ENCODE data around the gene FERMT1. TPM values are rescaled to one million over a fixed set of nuclear protein-coding genes. Genes with fewer than 3 reads are reported as not detected.

Gene FERMT1
- total and polyA plus RNA-seq, 2 of the 13 experiments (the other 11 are each of a cell fraction or from before 2014, with no cell fraction given): 15.8 to 29.5 TPM

DNA sequence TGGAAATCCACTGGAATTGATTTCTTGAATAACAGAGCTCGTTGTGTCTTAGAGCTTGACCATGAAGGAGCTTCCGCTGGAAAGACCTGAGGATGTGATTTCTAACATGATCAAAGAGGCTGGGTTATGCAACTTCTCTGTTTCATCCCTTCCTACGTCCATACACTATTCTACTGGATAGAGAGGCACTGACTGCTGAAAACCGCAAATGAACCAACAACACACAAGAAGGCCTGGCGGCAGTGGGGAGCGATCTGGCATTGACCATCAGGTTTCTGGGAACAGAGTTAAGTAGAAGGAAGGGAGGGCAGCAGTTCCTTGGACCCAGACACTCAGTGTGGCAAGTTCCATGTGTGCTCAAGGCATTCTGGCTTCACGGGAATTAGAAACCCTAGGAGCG, 82.3 kb downstream of the FERMT1 start:
- Histone ChIP-seq H3K27ac (ENCODE audit: extremely low read length, insufficient read depth, low read length) (no peak overlapping the region), H3K27me3 (ENCODE audit: control insufficient read depth in 1 of 2, insufficient read depth in 2 of 2, low read length in 2 of 2) (no peaks in the 10 kb centered on the region), H3K4me3 (replicated peaks in 1 of 3; ENCODE audit: insufficient read depth in 1 of 3, low read depth in 2 of 3, low read length in 3 of 3) (no peak overlapping the region), H3K36me3 (replicated peaks in 1 of 2; ENCODE audit: control insufficient read depth in 1 of 2, insufficient read depth in 2 of 2, low read length in 2 of 2) (peaks cover 28 to 57% of the 10 kb centered on the region in 2 experiments), H3K9me3 (ENCODE audit: low read length) (no peaks in the 10 kb centered on the region), H4K20me1 (ENCODE audit: insufficient read depth, low read length) (peaks cover 9% of the 10 kb centered on the region; the same call in 1 of the 2 replicates), H3K4me2 (ENCODE audit: low read depth, low read length) (no peak overlapping the region), H2AFZ (ENCODE audit: low read length) (no peak overlapping the region), H3K9ac (ENCODE audit: insufficient read depth, low read depth, low read length) (no peak overlapping the region), H3K4me1 (ENCODE audit: insufficient read depth, low read length) (no peaks in the 10 kb centered on the region), H3K79me2 (ENCODE audit: insufficient read depth, low read length) (no peaks in the 10 kb centered on the region)
- TF ChIP-seq CEBPG (CRISPR knock-in tag; IDR thresholded peaks at IDR 0.05) (peak; percentile 48; the same call in 1 of the 2 replicates), RBM22 (optimal IDR thresholded peaks at IDR 0.05; ENCODE audit: low read length) (peak; percentile 97), NFYC (CRISPR knock-in tag; IDR thresholded peaks at IDR 0.05) (no peak), POLR2A (IDR thresholded peaks at IDR 0.05; ENCODE audit: insufficient read depth in 1 of 2, low read depth in 2 of 2, low read length in 2 of 2) (peak in 1 of 2 experiments; percentile 30; a peak in 1 of 4 replicates), ZNF292 (CRISPR knock-in tag; IDR thresholded peaks at IDR 0.05; ENCODE audit: borderline replicate concordance, low read depth) (no peak), POLR2AphosphoS5 (IDR thresholded peaks at IDR 0.05; ENCODE audit: low read depth, low read length) (peak; percentile 25; the same call in 1 of the 2 replicates)
- TF ChIP-seq, protein P1, sequence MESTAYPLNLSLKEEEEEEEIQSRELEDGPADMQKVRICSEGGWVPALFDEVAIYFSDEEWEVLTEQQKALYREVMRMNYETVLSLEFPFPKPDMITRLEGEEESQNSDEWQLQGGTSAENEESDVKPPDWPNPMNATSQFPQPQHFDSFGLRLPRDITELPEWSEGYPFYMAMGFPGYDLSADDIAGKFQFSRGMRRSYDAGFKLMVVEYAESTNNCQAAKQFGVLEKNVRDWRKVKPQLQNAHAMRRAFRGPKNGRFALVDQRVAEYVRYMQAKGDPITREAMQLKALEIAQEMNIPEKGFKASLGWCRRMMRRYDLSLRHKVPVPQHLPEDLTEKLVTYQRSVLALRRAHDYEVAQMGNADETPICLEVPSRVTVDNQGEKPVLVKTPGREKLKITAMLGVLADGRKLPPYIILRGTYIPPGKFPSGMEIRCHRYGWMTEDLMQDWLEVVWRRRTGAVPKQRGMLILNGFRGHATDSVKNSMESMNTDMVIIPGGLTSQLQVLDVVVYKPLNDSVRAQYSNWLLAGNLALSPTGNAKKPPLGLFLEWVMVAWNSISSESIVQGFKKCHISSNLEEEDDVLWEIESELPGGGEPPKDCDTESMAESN (CRISPR knock-in tag; conservative IDR thresholded peaks at IDR 0.05): no peak
- in situ Hi-C loops (cut with HindIII; ENCODE audit: extremely low pct_ligation_motif_present, low pct_unique_long_range_greater_than_20kb): no loop called here
- WGBS (ENCODE audit: low lambda C conversion rate): 96% methylated on average over 8 of the region's 8 CpGs
- ChIA-PET CTCF (ENCODE audit: low intra/inter-chr PET ratio, low total read pairs) (no interaction called here), POLR2A (interaction anchor here (0.6 to 1.0 kb wide), 2 partner anchors 32 to 226 kb away, joined by 3 to 4 read pairs; no protein-coding TSS in a partner anchor)
- no peak for FAIRE-seq
- intact Hi-C loops (cut with micrococcal nuclease; ENCODE audit: unreplicated experiment): no loop called here
- no peak for DNase-seq (ENCODE audit: low spot score)
- BruUV-seq (replicated peaks): no TSS peak
- no peak for ATAC-seq

DNA sequence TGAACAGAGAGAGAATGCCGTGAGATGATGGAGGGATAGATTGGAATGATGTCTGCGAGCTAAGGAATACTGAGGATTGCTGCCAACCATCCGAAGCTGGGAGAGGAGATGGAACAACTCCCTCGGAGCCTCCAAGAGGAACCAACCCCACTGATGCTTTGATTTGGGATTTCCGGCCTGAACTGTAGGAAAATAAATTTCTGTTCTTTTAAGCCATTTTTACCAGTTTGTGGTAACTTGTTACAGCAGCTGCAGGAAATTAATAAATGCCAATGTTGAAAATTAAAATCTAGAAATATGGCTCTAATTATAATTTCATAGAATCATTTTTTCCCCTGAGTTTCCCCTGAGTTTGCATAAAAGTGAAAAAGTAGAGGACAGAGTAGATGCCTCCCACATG, 83.1 kb downstream of the FERMT1 start:
- intact Hi-C loops (cut with micrococcal nuclease; ENCODE audit: unreplicated experiment): no loop called here

More for the DNA sequence above, 83.1 kb downstream of the FERMT1 start:
- DNase-seq (ENCODE audit: low spot score) (no peak), FAIRE-seq (no peak), ATAC-seq (no peak)
- Histone ChIP-seq H3K36me3 (replicated peaks in 1 of 2; ENCODE audit: control insufficient read depth in 1 of 2, insufficient read depth in 2 of 2, low read length in 2 of 2) (peaks cover 28 to 59% of the 10 kb centered on the region in 2 experiments), H4K20me1 (ENCODE audit: insufficient read depth, low read length) (peaks cover 9% of the 10 kb centered on the region; the same call in 1 of the 2 replicates), H3K4me1 (ENCODE audit: insufficient read depth, low read length) (no peaks in the 10 kb centered on the region), H3K79me2 (ENCODE audit: insufficient read depth, low read length) (no peaks in the 10 kb centered on the region), H3K4me3 (replicated peaks in 1 of 3; ENCODE audit: insufficient read depth in 1 of 3, low read depth in 2 of 3, low read length in 3 of 3) (no peak overlapping the region), H2AFZ (ENCODE audit: low read length) (no peak overlapping the region), H3K27ac (ENCODE audit: extremely low read length, insufficient read depth, low read length) (no peak overlapping the region), H3K9ac (ENCODE audit: insufficient read depth, low read depth, low read length) (no peak overlapping the region), H3K27me3 (ENCODE audit: control insufficient read depth in 1 of 2, insufficient read depth in 2 of 2, low read length in 2 of 2) (no peaks in the 10 kb centered on the region), H3K9me3 (ENCODE audit: low read length) (no peaks in the 10 kb centered on the region), H3K4me2 (ENCODE audit: low read depth, low read length) (no peak overlapping the region)
- in situ Hi-C loops (cut with HindIII; ENCODE audit: extremely low pct_ligation_motif_present, low pct_unique_long_range_greater_than_20kb): no loop called here
- BruUV-seq (replicated peaks): no TSS peak
- TF ChIP-seq RBM22 (optimal IDR thresholded peaks at IDR 0.05; ENCODE audit: low read length): peak; percentile 63
- TF ChIP-seq, protein P2, sequence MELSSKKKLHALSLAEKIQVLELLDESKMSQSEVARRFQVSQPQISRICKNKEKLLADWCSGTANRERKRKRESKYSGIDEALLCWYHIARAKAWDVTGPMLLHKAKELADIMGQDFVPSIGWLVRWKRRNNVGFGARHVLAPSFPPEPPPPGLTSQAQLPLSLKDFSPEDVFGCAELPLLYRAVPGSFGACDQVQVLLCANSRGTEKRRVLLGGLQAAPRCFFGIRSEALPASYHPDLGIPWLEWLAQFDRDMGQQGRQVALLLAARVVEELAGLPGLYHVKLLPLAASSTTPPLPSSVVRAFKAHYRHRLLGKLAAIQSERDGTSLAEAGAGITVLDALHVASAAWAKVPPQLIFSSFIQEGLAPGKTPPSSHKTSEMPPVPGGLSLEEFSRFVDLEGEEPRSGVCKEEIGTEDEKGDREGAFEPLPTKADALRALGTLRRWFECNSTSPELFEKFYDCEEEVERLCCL (CRISPR knock-in tag; IDR thresholded peaks at IDR 0.05; ENCODE audit: borderline replicate concordance): no peak
- WGBS (ENCODE audit: low lambda C conversion rate): 96% methylated on average over 5 of the region's 5 CpGs
- ChIA-PET POLR2A (no interaction called here), CTCF (ENCODE audit: low intra/inter-chr PET ratio, low total read pairs) (no interaction called here)
